RWPE1 (cell line): ENCODE data around the gene PLCB2.

ENCODE experiments used
- CTCF ChIA-PET: fragments of 350-600 bp; sonication (Branson Sonifier 250); formaldehyde crosslinking; extraction: SDS; loops from one replicate; lab custom pipeline; 2021; lab: Yijun Ruan, JAX
- POLR2A ChIA-PET: fragments of 400-600 bp; formaldehyde crosslinking; extraction: SDS; loops from one replicate; lab custom pipeline; 2020; ENCODE audit warnings: antibody characterized with exemption; ENCODE audit not compliant: low non-redundant PET; lab: Yijun Ruan, JAX
- DNase-seq: peaks from one replicate; pipeline ENCODE4 v3.0.0; 2012; ENCODE audit warnings: low spot score
- H3K27ac ChIP-seq: fragments of 450-650 bp; 2 replicates; pipeline ENCODE4 v1.5.1; 2017
- CTCF ChIP-seq: fragments of 450-650 bp; conservative IDR thresholded peaks from 2 replicates; pipeline ENCODE4 v1.5.1; 2017; ENCODE audit warnings: low read depth, mild to moderate bottlenecking

Gene PLCB2

GRCh38 chr15:40297356-40297755 is 10.4 kb downstream of the PLCB2 start:
- H3K27ac ChIP-seq = no peak overlapping the region
- DNase-seq = no peak
- TF ChIP-seq CTCF = no peak
- ChIA-PET CTCF (no interaction called here), POLR2A (no interaction called here)

DNA sequence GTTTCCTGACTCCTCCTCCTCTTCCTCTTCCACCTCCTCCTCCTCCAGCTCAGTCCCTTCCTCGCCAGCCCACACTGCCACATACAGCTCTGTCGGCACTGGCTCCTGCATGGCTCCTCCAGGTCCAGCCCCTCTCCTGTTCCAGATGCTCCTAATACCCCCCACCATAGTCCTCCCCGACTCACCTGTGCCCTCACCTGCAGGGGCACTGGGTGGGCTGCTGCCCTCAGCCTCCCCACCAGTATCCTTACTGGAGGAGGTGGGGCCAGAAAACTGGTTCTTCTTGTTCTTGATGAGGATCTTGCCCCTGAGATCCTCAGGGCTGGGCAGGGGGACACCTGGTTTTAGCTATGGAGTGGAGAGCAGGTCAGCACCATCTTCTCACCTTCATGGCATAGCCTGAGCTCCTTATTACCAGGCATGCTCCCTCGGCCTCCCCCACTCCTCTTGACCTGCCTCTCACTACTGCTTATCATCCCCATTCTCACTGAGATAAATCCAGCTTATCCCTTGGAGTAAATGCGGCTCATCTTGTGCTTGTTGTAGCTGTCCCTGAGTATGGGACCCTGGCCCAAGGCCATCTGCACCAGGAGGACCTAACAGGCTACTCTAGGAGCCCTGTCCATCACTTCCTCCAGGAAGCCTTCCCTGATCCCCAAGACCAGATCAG is 11.0 kb downstream of the PLCB2 start:
- CTCF ChIA-PET = interaction anchor here (0.6 to 0.7 kb wide), 2 partner anchors 25 to 71 kb away, joined by 3 read pairs; no protein-coding TSS in a partner anchor
- no peak for TF ChIP-seq CTCF
- POLR2A ChIA-PET = no interaction called here
- no peak for DNase-seq
- no peak overlapping the region for H3K27ac ChIP-seq

DNA sequence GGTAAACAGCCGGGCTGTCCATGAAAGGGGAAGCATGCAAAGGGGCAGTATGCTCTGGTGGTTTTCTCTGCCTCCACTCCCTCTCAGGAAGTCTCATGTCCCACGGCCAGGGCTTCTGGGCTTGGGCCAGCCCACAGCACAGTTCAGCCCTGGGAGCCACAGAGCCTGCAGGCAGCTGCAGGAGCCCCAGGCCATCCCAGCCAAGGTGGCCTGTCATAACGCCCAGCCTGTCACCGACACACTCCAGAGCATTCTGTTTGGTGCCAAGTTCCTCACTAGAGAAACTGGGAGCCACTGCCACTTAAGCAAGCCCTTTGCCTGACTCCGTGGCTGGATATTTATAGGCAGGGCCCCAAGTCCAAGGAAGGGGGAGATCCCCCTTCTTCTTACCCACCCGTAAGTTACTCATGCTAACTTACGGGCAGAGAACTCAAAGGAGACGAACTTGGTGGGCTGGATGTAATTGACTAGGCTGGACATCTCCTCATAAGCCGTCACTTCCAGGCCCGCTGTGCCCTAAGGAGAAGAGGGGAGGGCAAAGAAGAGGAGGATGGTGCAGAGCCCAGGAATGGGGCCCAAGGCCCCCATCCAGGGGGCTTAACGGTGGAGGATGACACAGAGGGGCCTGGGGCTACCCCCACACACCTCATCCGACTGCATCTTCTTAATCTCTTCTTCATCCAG is 11.7 kb downstream of the PLCB2 start:
- TF ChIP-seq CTCF = no peak
- no peak overlapping the region for H3K27ac ChIP-seq
- DNase-seq = no peak
- ChIA-PET CTCF (interaction anchor here (0.6 to 0.7 kb wide), 2 partner anchors 25 to 72 kb away, joined by 3 read pairs; no protein-coding TSS in a partner anchor), POLR2A (no interaction called here)

DNA sequence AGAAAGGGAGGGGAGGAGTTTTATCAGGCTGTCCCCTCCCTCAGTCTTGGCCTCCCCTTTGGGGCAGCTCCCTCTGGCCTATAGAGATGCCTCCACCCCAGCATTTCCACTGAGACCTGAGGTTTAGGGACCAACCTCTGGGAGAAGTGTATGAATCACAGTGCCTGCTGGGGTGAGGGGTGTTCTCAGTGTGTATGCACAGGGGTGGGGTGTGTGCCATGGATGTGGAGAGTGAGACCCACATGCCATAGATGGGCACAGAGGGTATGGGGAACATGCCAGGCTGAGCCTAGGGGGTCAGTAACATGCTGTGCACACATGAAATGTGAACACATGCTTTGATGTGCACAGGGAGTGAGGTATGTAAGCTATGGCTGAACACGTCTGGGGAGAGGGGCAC is 12.4 kb downstream of the PLCB2 start:
- no peak overlapping the region for H3K27ac ChIP-seq
- POLR2A ChIA-PET = no interaction called here
- no peak for TF ChIP-seq CTCF
- DNase-seq = no peak
- CTCF ChIA-PET = interaction anchor here (0.9 kb wide), 1 partner anchor 16 kb away, joined by 3 read pairs; no protein-coding TSS in a partner anchor

DNA sequence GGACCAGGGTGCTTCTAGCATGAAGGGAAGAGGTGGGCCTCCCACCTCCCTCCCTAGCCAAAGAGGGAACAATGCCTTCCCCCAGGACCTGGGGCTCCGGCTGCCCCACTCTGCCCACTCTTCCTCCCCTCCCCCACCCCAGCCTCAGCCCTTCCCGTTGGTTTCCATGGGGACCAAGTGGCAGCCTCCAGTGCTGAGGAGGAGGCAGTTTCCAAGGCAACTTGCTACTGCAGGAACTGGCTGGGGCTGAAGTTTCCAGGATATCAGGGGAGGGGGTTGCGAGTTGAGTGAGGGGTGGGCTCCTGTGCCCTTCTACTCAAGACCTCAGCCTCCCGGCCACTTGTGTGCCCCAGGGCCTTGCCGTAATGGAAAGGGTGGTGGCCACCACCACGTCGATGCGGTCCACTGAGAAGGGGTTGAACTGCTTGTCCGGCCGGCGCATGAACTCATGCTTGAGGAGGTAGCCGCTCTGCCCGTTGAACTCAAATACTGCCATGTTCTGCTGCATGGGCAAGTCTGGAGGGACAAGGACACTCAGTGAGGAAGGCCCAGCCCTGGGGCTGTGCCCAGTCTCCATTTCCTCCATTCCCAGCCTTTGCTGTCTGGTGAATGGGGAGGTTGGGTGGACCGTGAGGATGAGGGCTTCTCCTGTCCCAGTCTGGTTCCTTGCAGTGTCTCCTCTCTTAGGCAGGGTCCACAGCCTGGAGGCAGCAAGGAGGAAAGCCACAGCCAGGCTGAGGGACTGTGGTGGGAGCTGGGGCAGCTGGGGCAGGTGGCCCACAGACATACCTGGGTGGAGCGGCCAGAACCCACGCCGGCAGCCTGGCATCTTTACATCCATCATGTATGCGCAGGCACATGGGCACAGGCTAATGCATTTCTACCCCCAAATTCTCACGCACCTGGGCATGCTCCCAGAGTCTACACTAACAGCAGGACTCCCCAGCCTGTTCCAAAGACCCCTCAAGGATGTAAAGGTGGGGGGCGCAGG is 13.5 kb downstream of the PLCB2 start:
- no peak overlapping the region for H3K27ac ChIP-seq
- TF ChIP-seq CTCF = no peak
- ChIA-PET CTCF (interaction anchor here (0.9 to 1.5 kb wide), 3 partner anchors 15 to 73 kb away, joined by 3 to 5 read pairs (median 3); no protein-coding TSS in a partner anchor), POLR2A (no interaction called here)
- no peak for DNase-seq
